A549 (cell line): ENCODE measurements around the gene MYL6. TPM values are rescaled to one million over a fixed set of nuclear protein-coding genes. Genes with fewer than 3 reads are reported as not detected.

Source experiments
- ATAC-seq, 2 experiments: fragments of 200-7000 bp in 1 of 2; fragments of >200 bp in 1 of 2; cut with Nextera tagmentation in 1 of 2; cut with Tn5 transposase in 1 of 2; 3 replicates each; pipeline versions ENCODE4 v1.8.0 to v1.9.1; 2018 to 2020; ENCODE audit warnings: mild to moderate bottlenecking in 1 of 2, moderate library complexity in 1 of 2
- CTCF ChIA-PET: fragments of 300-600 bp; sonication (Branson Sonifier 250); formaldehyde crosslinking; extraction: SDS; loops from one replicate; lab custom pipeline; 2021; ENCODE audit warnings: antibody characterized with exemption, inconsistent platforms; lab: Yijun Ruan, JAX
- POLR2A ChIA-PET: fragments of 350-600 bp; formaldehyde crosslinking; extraction: SDS; loops from one replicate; lab custom pipeline; 2021; ENCODE audit warnings: antibody characterized with exemption, inconsistent platforms; lab: Yijun Ruan, JAX
- DNase-seq, 2 experiments: peaks; one replicate each; pipeline versions ENCODE4 v3.0.0 to v3.0.0-alpha.2; 2011 to 2016; ENCODE audit warnings: low read depth in 1 of 2, low spot score in 1 of 2
- FAIRE-seq: peaks from 2 replicates; lab custom pipeline; 2011; peaks lifted over from hg19 to GRCh38; lab: Jason Lieb, UNC
- H3K27ac ChIP-seq, 2 experiments: fragments of >200 bp; sonication (Bioruptor Twin); formaldehyde crosslinking; 3 replicates each; pipeline ENCODE4 v1.5.1; 2016 to 2017
- H3K4me1 ChIP-seq: fragments of >200 bp; sonication (Bioruptor Twin); formaldehyde crosslinking; 3 replicates; pipeline ENCODE4 v1.6.1; 2016
- H3K4me2 ChIP-seq: fragments of >200 bp; sonication (Bioruptor Twin); formaldehyde crosslinking; 3 replicates; pipeline ENCODE4 v1.6.1; 2016
- H3K4me3 ChIP-seq: fragments of >200 bp; sonication (Bioruptor Twin); formaldehyde crosslinking; 3 replicates; pipeline ENCODE4 v1.5.1; 2016
- H3K9me3 ChIP-seq: fragments of >200 bp; sonication (Bioruptor Twin); formaldehyde crosslinking; 3 replicates; pipeline ENCODE4 v1.6.1; 2016
- BCL3 ChIP-seq: fragments of >200 bp; sonication (Bioruptor Twin); formaldehyde crosslinking; IDR thresholded peaks from 3 replicates; pipeline ENCODE4 v1.6.1; 2016
- BHLHE40 ChIP-seq: IDR thresholded peaks from 2 replicates; pipeline ENCODE4 v1.6.1; 2012; ENCODE audit warnings: low read depth, low read length, inconsistent platforms
- CHD2 ChIP-seq: fragments of 150-350 bp; IDR thresholded peaks from 2 replicates; pipeline ENCODE4 v1.6.1; 2014; ENCODE audit warnings: low read length; ENCODE audit not compliant: partially characterized antibody
- CHD4 ChIP-seq: fragments of 200-600 bp; sonication (generic); IDR thresholded peaks from 2 replicates; pipeline ENCODE4 v1.6.1; 2016; ENCODE audit warnings: antibody characterized with exemption, mild to moderate bottlenecking, borderline replicate concordance
- E2F6 ChIP-seq: IDR thresholded peaks from 2 replicates; pipeline ENCODE4 v1.6.1; 2012; ENCODE audit warnings: low read depth, borderline replicate concordance
- EHF ChIP-seq: fragments of 250-450 bp; sonication (Bioruptor Pico); IDR thresholded peaks from 2 replicates; pipeline ENCODE4 v1.5.0; 2020; ENCODE audit warnings: mild to moderate bottlenecking
- FOSB ChIP-seq: fragments of 250-450 bp; sonication (Bioruptor Pico); IDR thresholded peaks from 2 replicates; pipeline ENCODE4 v1.5.0; 2020; ENCODE audit warnings: mild to moderate bottlenecking, moderate library complexity
- FOSL2 ChIP-seq, 2 experiments: fragments of 450-650 bp in 1 of 2; fragments of >200 bp in 1 of 2; sonication (Bioruptor Twin) in 1 of 2; formaldehyde crosslinking; IDR thresholded peaks; 2 replicates each; pipeline versions ENCODE4 v1.5.0 to v1.6.1; 2016 to 2020; ENCODE audit warnings: mild to moderate bottlenecking in 1 of 2, moderate library complexity in 1 of 2
- HES2 ChIP-seq: fragments of >200 bp; sonication (Bioruptor Twin); formaldehyde crosslinking; IDR thresholded peaks from 2 replicates; pipeline ENCODE4 v1.6.1; 2016
- HOXA7 ChIP-seq: fragments of 250-450 bp; sonication (Bioruptor Pico); IDR thresholded peaks from 2 replicates; pipeline ENCODE4 v1.5.0; 2020; ENCODE audit warnings: mild to moderate bottlenecking, moderate library complexity
- JUN ChIP-seq, 2 experiments: fragments of >200 bp; sonication (Bioruptor Twin); formaldehyde crosslinking; IDR thresholded peaks; 2 replicates in 1 of 2; 3 replicates in 1 of 2; pipeline ENCODE4 v1.6.1; 2016 to 2017
- MAX ChIP-seq: IDR thresholded peaks from 2 replicates; pipeline ENCODE4 v1.6.1; 2012
- MAZ ChIP-seq: fragments of 150-350 bp; IDR thresholded peaks from 2 replicates; pipeline ENCODE4 v1.6.1; 2014; ENCODE audit warnings: antibody characterized with exemption, low read depth, low read length, borderline replicate concordance
- MYC ChIP-seq: IDR thresholded peaks from 2 replicates; pipeline ENCODE4 v1.6.1; 2012; ENCODE audit warnings: mild to moderate bottlenecking, inconsistent platforms, low read length, improper control_type of control experiment, borderline replicate concordance
- NPAS2 ChIP-seq: fragments of 250-450 bp; sonication (Bioruptor Pico); IDR thresholded peaks from 2 replicates; pipeline ENCODE4 v1.8.0; 2022; ENCODE audit warnings: mild to moderate bottlenecking, moderate library complexity, borderline replicate concordance
- NR3C1 ChIP-seq: fragments of >200 bp; sonication (Bioruptor Twin); formaldehyde crosslinking; IDR thresholded peaks from 3 replicates; pipeline ENCODE4 v1.6.1; 2017
- PBX3 ChIP-seq: IDR thresholded peaks from 2 replicates; pipeline ENCODE4 v1.6.1; 2012
- PHF8 ChIP-seq: fragments of 200-600 bp; sonication (generic); IDR thresholded peaks from 2 replicates; pipeline ENCODE4 v1.6.1; 2016; ENCODE audit warnings: low read depth, mild to moderate bottlenecking, antibody characterized with exemption, moderate library complexity, borderline replicate concordance
- POLR2A ChIP-seq: IDR thresholded peaks from 2 replicates; pipeline ENCODE4 v1.6.1; 2012; ENCODE audit warnings: mild to moderate bottlenecking, low read length
- REST ChIP-seq: fragments of 200-600 bp; sonication (generic); IDR thresholded peaks from 2 replicates; pipeline ENCODE4 v1.6.1; 2016; ENCODE audit warnings: antibody characterized with exemption, mild to moderate bottlenecking, moderate library complexity
- TFCP2L1 ChIP-seq: fragments of 250-450 bp; sonication (Bioruptor Pico); IDR thresholded peaks from 2 replicates; pipeline ENCODE4 v1.5.0; 2021; ENCODE audit warnings: mild to moderate bottlenecking
- WGBS: methylation state at CpG from one replicate; pipeline ENCODE4 v1.1.6; 2017; ENCODE audit errors: missing lambda C conversion rate; 5-methylcytosine and 5-hydroxymethylcytosine counted together
- polyA plus RNA-seq, 4 experiments: library from polyadenylated mRNA; depleted of rRNA in 3 of 4; stranded (reverse); fragments of >200 nt; fragmentation: RNase III in 1 of 4; extraction: RNeasy Plus Mini Kit Qiagen cat#74134 plus additional on column Dnase treatment in 1 of 4; gene quantifications; 2 replicates in 3 of 4; 3 replicates in 1 of 4; pipeline ENCODE4 v1.2.3, GENCODE V29; 2011 to 2017

Gene MYL6
- polyA plus RNA-seq, 2 of the 4 experiments (the other 2 are of a cell fraction) = 2,307 to 3,268 TPM

GRCh38 chr12:56150563-56150962 is 7.6 kb upstream of the MYL6 start (continued):
- no peak for TF ChIP-seq TFCP2L1 (CRISPR knock-in tag)
- no peak for TF ChIP-seq FOSL2 (IDR thresholded peaks at IDR 0.05)
- TF ChIP-seq FOSL2 (CRISPR knock-in tag; IDR thresholded peaks at IDR 0.05) = no peak; the same call in 1 of the 2 replicates
- TF ChIP-seq EHF = no peak
- TF ChIP-seq HES2 = no peak
- no peak for TF ChIP-seq CHD4

- POLR2A ChIA-PET = interaction anchor here (0.8 to 1.4 kb wide), 7 partner anchors 10 to 178 kb away, joined by 3 to 19 read pairs (median 4); partner anchors contain the start of genes ESYT1, PA2G4, RAB5B and SMARCC2
- FAIRE-seq = no peak
- ATAC-seq = peak; percentile 87 to 90
- CTCF ChIA-PET = interaction anchor here (0.7 to 5.3 kb wide), 9 partner anchors 9 to 38 kb away, joined by 3 to 27 read pairs (median 5); partner anchors contain the start of genes ESYT1, SMARCC2 and ZC3H10
- Histone ChIP-seq H3K27ac (peak overlapping the region; percentile 92 to 93), H3K4me1 (peaks cover 13% of the 10 kb centered on the region; the same call in 2 of the 3 replicates), H3K4me3 (peak overlapping the region; percentile 53), H3K4me2 (peak overlapping the region; percentile 82), H3K9me3 (no peaks in the 10 kb centered on the region)
- TF ChIP-seq CHD2 (no peak), FOSB (CRISPR knock-in tag) (0 out of 2 replicates have a peak, but pooled peaks have one; percentile 27), MAX (peak; percentile 43; the same call in 1 of the 2 replicates), POLR2A (0 out of 2 replicates have a peak, but pooled peaks have one; percentile 19)
- 3% methylated on average over 11 of the region's 12 CpGs for WGBS
- peak; percentile 80 to 94 for DNase-seq
These were observed 6.5 kb upstream of the MYL6 start for GRCh38 chr12:56151672-56152131.

- peak within 1 kb of the TSS; percentile 92 to 93 for H3K27ac ChIP-seq
- H3K4me1 ChIP-seq = peaks cover 19% of the 10 kb centered on the region; the same call in 2 of the 3 replicates
- DNase-seq = peak; percentile 94
These were observed 5.9 kb upstream of the MYL6 start, which contains the start of gene MYL6B for GRCh38 chr12:56152132-56152755. TSS of gene MYL6B (plus strand) at chr12:56152587. CDS start at chr12:56153919, 1,332 bp downstream.

More at GRCh38 chr12:56152132-56152755, 5.9 kb upstream of the MYL6 start, which contains the start of gene MYL6B:
- TF ChIP-seq MAZ = peak; percentile 75; the same call in 1 of the 2 replicates
- TF ChIP-seq JUN (IDR thresholded peaks at IDR 0.05) = peak; percentile 84 to 87
- TF ChIP-seq PBX3 = peak; percentile 46; the same call in 1 of the 2 replicates
- 0 out of 2 replicates have a peak, but pooled peaks have one; percentile 33 for TF ChIP-seq MYC
- TF ChIP-seq NR3C1 = no peak
- 0 out of 2 replicates have a peak, but pooled peaks have one; percentile 4 for TF ChIP-seq FOSB (CRISPR knock-in tag)
- TF ChIP-seq BCL3 = peak; percentile 67; the same call in 1 of the 3 replicates
- TF ChIP-seq BHLHE40 = peak; percentile 58
- peak; percentile 35 for TF ChIP-seq REST
- TF ChIP-seq FOSL2 (IDR thresholded peaks at IDR 0.05) = peak; percentile 42; the same call in 1 of the 2 replicates
- TF ChIP-seq FOSL2 (CRISPR knock-in tag; IDR thresholded peaks at IDR 0.05) = peak; percentile 85
- no peak for TF ChIP-seq E2F6
- no peak for TF ChIP-seq NPAS2 (CRISPR knock-in tag)
- 0 out of 2 replicates have a peak, but pooled peaks have one; percentile 28 for TF ChIP-seq HOXA7 (CRISPR knock-in tag)
- TF ChIP-seq PHF8 = peak; percentile 78; the same call in 1 of the 2 replicates
- no peak for TF ChIP-seq EHF
- peak; percentile 42 for TF ChIP-seq MAX
- peak; percentile 71 for TF ChIP-seq POLR2A
- ATAC-seq = peak; percentile 89 to 93
- Histone ChIP-seq H3K4me3 (peak within 1 kb of the TSS; percentile 53), H3K9me3 (no peaks in the 10 kb centered on the region), H3K4me2 (peak within 1 kb of the TSS; percentile 82)
- ChIA-PET POLR2A (interaction anchor here (0.8 to 1.4 kb wide), 7 partner anchors 9 to 178 kb away, joined by 3 to 19 read pairs (median 4); partner anchors contain the start of genes ESYT1, PA2G4, RAB5B and SMARCC2), CTCF (interaction anchor here (0.6 to 5.3 kb wide), 10 partner anchors 9 to 340 kb away, joined by 3 to 27 read pairs (median 5); partner anchors contain the start of genes ESYT1, SMARCC2 and ZC3H10)
- FAIRE-seq = no peak
- WGBS = under 1% methylated on average over 35 of the region's 37 CpGs
